ENCODE measurements around the gene TFR2. TPM values are rescaled to one million over a fixed set of nuclear protein-coding genes. Genes with fewer than 3 reads are reported as not detected.

The TFR2 gene
- total RNA-seq, 1 experiment from 2014 or later: 9.1 TPM

DNA sequence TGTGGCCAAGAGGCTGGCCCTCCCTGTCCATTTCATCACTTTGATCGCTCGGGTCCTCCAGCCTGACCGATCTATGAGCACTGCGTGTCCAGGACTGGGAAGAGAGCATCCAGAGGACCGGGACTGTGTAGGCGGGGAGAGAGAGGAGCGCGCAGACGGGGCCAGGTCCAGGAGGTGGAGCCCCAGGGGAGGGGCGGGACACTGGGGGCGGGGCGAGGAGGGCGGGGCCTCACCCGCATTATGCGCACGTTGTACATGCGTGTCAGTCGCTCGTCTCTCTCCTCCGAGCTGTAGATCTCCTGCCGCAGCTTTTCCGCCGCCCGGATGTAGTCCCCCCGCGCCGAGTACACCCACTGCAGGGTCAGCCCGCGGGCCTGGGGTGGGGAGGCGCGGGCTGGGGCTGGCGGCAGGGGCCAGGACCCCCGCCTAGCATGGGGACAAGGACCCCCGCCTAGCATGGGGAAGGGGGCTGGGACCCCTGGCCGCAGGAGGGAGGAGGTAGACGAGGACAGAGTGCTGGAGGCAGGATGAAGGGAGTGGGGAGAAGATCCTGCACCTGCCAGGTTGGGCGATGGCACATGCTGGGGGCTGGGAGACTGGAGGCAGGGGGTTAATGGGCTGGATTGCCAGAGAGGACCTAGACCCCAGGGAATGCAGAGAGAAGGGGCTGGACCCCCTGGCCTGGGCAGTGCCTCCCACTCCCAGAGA lies 14.7 kb downstream of the TFR2 start:
- Histone ChIP-seq H3K4me3 (ENCODE audit: low read depth in 2 of 2, low read length in 2 of 2) (peak overlapping the region; percentile 23 to 39), H3K36me3 (ENCODE audit: control insufficient read depth, insufficient read depth, low read length) (no peaks in the 10 kb centered on the region; the same call in 1 of the 2 replicates), H3K9me3 (ENCODE audit: control insufficient read depth, insufficient read depth, low read depth, low read length) (no peaks in the 10 kb centered on the region), H3K27me3 (ENCODE audit: control insufficient read depth, insufficient read depth, low read length) (no peaks in the 10 kb centered on the region), H3K4me1 (ENCODE audit: control insufficient read depth, insufficient read depth, low read length) (no peaks in the 10 kb centered on the region), H3K27ac (ENCODE audit: low read length) (no peak overlapping the region)
- BruUV-seq (replicated peaks): no TSS peak
- ChIA-PET POLR2A (no interaction called here), CTCF (interaction anchor here (0.6 to 1.1 kb wide), 4 partner anchors 23 to 171 kb away, joined by 4 to 8 read pairs (median 6); partner anchors contain the start of gene PCOLCE)
- in situ Hi-C loops (cut with HindIII; ENCODE audit: low pct_unique_long_range_greater_than_20kb, low sequenced_read_pairs): no loop called here
- intact Hi-C loops (cut with micrococcal nuclease; ENCODE audit: unreplicated experiment): no loop called here
- DNase-seq (ENCODE audit: low read depth, low spot score) (no peak), ATAC-seq (peak; percentile 89)
- no peak for TF ChIP-seq CTCF (IDR thresholded peaks at IDR 0.05)
- TF ChIP-seq, protein P1, sequence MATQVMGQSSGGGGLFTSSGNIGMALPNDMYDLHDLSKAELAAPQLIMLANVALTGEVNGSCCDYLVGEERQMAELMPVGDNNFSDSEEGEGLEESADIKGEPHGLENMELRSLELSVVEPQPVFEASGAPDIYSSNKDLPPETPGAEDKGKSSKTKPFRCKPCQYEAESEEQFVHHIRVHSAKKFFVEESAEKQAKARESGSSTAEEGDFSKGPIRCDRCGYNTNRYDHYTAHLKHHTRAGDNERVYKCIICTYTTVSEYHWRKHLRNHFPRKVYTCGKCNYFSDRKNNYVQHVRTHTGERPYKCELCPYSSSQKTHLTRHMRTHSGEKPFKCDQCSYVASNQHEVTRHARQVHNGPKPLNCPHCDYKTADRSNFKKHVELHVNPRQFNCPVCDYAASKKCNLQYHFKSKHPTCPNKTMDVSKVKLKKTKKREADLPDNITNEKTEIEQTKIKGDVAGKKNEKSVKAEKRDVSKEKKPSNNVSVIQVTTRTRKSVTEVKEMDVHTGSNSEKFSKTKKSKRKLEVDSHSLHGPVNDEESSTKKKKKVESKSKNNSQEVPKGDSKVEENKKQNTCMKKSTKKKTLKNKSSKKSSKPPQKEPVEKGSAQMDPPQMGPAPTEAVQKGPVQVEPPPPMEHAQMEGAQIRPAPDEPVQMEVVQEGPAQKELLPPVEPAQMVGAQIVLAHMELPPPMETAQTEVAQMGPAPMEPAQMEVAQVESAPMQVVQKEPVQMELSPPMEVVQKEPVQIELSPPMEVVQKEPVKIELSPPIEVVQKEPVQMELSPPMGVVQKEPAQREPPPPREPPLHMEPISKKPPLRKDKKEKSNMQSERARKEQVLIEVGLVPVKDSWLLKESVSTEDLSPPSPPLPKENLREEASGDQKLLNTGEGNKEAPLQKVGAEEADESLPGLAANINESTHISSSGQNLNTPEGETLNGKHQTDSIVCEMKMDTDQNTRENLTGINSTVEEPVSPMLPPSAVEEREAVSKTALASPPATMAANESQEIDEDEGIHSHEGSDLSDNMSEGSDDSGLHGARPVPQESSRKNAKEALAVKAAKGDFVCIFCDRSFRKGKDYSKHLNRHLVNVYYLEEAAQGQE (IDR thresholded peaks at IDR 0.05; ENCODE audit: insufficient read depth in 1 of 2, low read depth in 2 of 2, low read length in 1 of 2): no peak
- no peak for TF ChIP-seq SIN3A (IDR thresholded peaks at IDR 0.05; ENCODE audit: borderline replicate concordance, insufficient read depth, low read depth, low read length)
- no peak for TF ChIP-seq POLR2AphosphoS5 (IDR thresholded peaks at IDR 0.05; ENCODE audit: low read depth, low read length)
- no peak for TF ChIP-seq TCF7L2 (IDR thresholded peaks at IDR 0.05; ENCODE audit: low read depth, low read length)

DNA sequence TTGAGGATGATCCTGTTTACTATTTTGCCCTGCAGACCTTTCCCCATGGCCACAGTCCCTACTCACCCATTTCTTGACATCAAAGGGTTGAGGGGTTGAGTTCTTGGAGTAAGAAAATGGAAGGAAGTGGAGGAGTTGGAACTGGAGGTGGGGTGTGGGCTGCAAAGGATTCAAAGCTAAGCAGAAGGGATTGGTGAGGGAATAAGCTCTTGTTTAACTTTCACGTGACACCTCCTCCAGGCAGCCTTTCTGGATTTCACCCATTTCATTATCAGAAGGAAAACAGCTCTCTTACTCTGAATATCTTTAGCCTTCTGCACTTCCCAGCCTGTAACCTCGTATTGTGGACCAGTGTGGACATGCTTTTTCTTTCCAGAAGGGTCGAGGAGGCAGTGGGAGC lies 15.3 kb downstream of the TFR2 start:
- no peaks in the 10 kb centered on the region for H3K9me3 ChIP-seq (ENCODE audit: control insufficient read depth, insufficient read depth, low read depth, low read length)
- intact Hi-C loops (cut with micrococcal nuclease; ENCODE audit: unreplicated experiment): no loop called here
- no TSS peak for BruUV-seq (replicated peaks)
- in situ Hi-C loops (cut with HindIII; ENCODE audit: low pct_unique_long_range_greater_than_20kb, low sequenced_read_pairs): no loop called here
- H3K36me3 ChIP-seq (ENCODE audit: control insufficient read depth, insufficient read depth, low read length): no peaks in the 10 kb centered on the region; the same call in 1 of the 2 replicates
- no peaks in the 10 kb centered on the region for H3K27me3 ChIP-seq (ENCODE audit: control insufficient read depth, insufficient read depth, low read length)
- H3K4me1 ChIP-seq (ENCODE audit: control insufficient read depth, insufficient read depth, low read length): no peaks in the 10 kb centered on the region
- TF ChIP-seq, protein P1 (IDR thresholded peaks at IDR 0.05; ENCODE audit: insufficient read depth in 1 of 2, low read depth in 2 of 2, low read length in 1 of 2): no peak
- no peak for TF ChIP-seq POLR2AphosphoS5 (IDR thresholded peaks at IDR 0.05; ENCODE audit: low read depth, low read length)
- TF ChIP-seq TCF7L2 (IDR thresholded peaks at IDR 0.05; ENCODE audit: low read depth, low read length): no peak
- no peak for TF ChIP-seq CTCF (IDR thresholded peaks at IDR 0.05)
- no peak for TF ChIP-seq SIN3A (IDR thresholded peaks at IDR 0.05; ENCODE audit: borderline replicate concordance, insufficient read depth, low read depth, low read length)
- POLR2A ChIA-PET: interaction anchor here (0.6 kb wide), 1 partner anchor 10 kb away, joined by 4 read pairs; no protein-coding TSS in a partner anchor
- CTCF ChIA-PET: interaction anchor here (0.6 to 1.1 kb wide), 5 partner anchors 13 to 170 kb away, joined by 4 to 8 read pairs (median 5); partner anchors contain the start of gene PCOLCE
- H3K4me3 ChIP-seq (ENCODE audit: low read depth in 2 of 2, low read length in 2 of 2): peak overlapping the region; percentile 23 to 36
- ATAC-seq: no peak
- no peak for DNase-seq (ENCODE audit: low read depth, low spot score)
- no peak overlapping the region for H3K27ac ChIP-seq (ENCODE audit: low read length)
